Hepatocyte (in vitro differentiated cells): Measurements from ENCODE around the gene HES4. TPM values are rescaled to one million over a fixed set of nuclear protein-coding genes. Genes with fewer than 3 reads are reported as not detected.
"Not testable (repeated sequence)": the region's sequence is repeated elsewhere in the genome, so short reads cannot be mapped to it uniquely, and the experiment has no call there.

Experiments
- DNase-seq: peaks from one replicate; pipeline ENCODE4 v3.0.0-alpha.2; 2016; ENCODE audit warnings: low spot score
- H2AFZ ChIP-seq: fragments of 200-600 bp; sonication (generic); 2 replicates; pipeline ENCODE4 v1.6.0; 2016; ENCODE audit warnings: antibody characterized with exemption, mild to moderate bottlenecking
- H3K27ac ChIP-seq: fragments of 200-600 bp; sonication (generic); 2 replicates; pipeline ENCODE4 v1.5.1; 2016; ENCODE audit warnings: mild to moderate bottlenecking
- H3K27me3 ChIP-seq: fragments of 200-600 bp; sonication (generic); 2 replicates; pipeline ENCODE4 v1.6.1; 2016
- H3K36me3 ChIP-seq: fragments of 200-600 bp; sonication (generic); replicated peaks from 2 replicates; pipeline ENCODE4 v1.5.1; 2016; ENCODE audit warnings: low read depth; ENCODE audit not compliant: insufficient read depth
- H3K4me1 ChIP-seq: fragments of 200-600 bp; sonication (generic); 2 replicates; pipeline ENCODE4 v1.5.1; 2016; ENCODE audit warnings: mild to moderate bottlenecking, moderate library complexity; ENCODE audit not compliant: insufficient read depth
- H3K4me2 ChIP-seq: fragments of 200-600 bp; sonication (generic); 2 replicates; pipeline ENCODE4 v1.6.0; 2016
- H3K4me3 ChIP-seq: fragments of 200-600 bp; sonication (generic); 2 replicates; pipeline ENCODE4 v1.5.1; 2016; ENCODE audit warnings: mild to moderate bottlenecking
- H3K79me2 ChIP-seq: fragments of 200-600 bp; sonication (generic); 2 replicates; pipeline ENCODE4 v1.6.0; 2017; ENCODE audit warnings: mild to moderate bottlenecking
- H3K9me2 ChIP-seq: fragments of 200-600 bp; sonication (generic); replicated peaks from 2 replicates; pipeline ENCODE4 v1.6.0; 2017; ENCODE audit warnings: mild to moderate bottlenecking; ENCODE audit not compliant: insufficient read depth
- H3K9me3 ChIP-seq: fragments of 200-600 bp; sonication (generic); 2 replicates; pipeline ENCODE4 v1.5.1; 2016; ENCODE audit warnings: low read depth, mild to moderate bottlenecking
- H4K20me1 ChIP-seq: fragments of 200-600 bp; sonication (generic); 2 replicates; pipeline ENCODE4 v1.6.0; 2016; ENCODE audit warnings: mild to moderate bottlenecking; ENCODE audit not compliant: insufficient read depth, poor library complexity, severe bottlenecking
- CTCF ChIP-seq: fragments of 200-600 bp; sonication (generic); IDR thresholded peaks from 2 replicates; pipeline ENCODE4 v1.5.1; 2016; ENCODE audit warnings: antibody characterized with exemption, mild to moderate bottlenecking; ENCODE audit not compliant: poor library complexity
- EZH2 ChIP-seq: fragments of 200-600 bp; sonication (generic); IDR thresholded peaks from 2 replicates; pipeline ENCODE4 v1.6.1; 2016; ENCODE audit warnings: antibody characterized with exemption, mild to moderate bottlenecking, borderline replicate concordance
- EZH2phosphoT487 ChIP-seq: fragments of 200-600 bp; sonication (generic); IDR thresholded peaks from one replicate; pipeline ENCODE4 v1.6.1; 2018; ENCODE audit warnings: antibody characterized with exemption, mild to moderate bottlenecking, low read depth, moderate library complexity; ENCODE audit not compliant: unreplicated experiment, severe bottlenecking
- WGBS: methylation state at CpG from one replicate; pipeline ENCODE4 v1.1.6; 2016; ENCODE audit warnings: low lambda C conversion rate; ENCODE audit errors: missing lambda C conversion rate; 5-methylcytosine and 5-hydroxymethylcytosine counted together
- polyA plus RNA-seq: library from polyadenylated mRNA; unstranded; fragments of >200 nt; fragmentation: Nextera tagmentation; extraction: Ambion mirVana; gene quantifications from 2 replicates; pipeline ENCODE4 v1.2.1, GENCODE V29; 2016
- total RNA-seq: library from RNA; depleted of rRNA; stranded (reverse); fragments of >200 nt; gene quantifications from 2 replicates; pipeline ENCODE4 v1.2.3, GENCODE V29; 2014

Gene HES4
- total and polyA plus RNA-seq, 2 experiments from 2014 or later: 28.7 to 74.5 TPM

DNA sequence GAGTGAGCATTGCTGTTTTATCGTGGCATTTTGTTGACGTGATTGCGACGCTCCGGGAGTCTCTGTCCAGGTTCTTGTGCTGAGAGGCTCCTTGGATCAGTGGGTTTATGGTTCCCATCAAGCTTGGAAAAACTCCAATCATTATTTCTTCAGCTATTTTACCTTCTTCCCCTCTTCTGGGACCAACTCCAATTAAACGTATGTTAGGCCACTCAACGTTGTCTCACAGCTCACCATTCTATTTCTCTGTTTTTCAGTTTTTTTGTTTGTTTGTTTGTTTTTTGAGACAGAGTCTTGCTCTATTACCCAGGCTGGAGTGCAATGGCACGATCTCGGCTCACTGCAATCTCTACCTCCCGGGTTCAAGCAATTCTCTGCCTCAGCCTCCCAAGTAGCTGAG is 8.0 kb downstream of the HES4 start:
- no peaks in the 10 kb centered on the region for H3K9me2 ChIP-seq
- H2AFZ ChIP-seq: no peak overlapping the region
- H3K4me2 ChIP-seq: no peak overlapping the region
- DNase-seq: no peak
- no peaks in the 10 kb centered on the region for H3K9me3 ChIP-seq
- WGBS: 97% methylated on average over 10 of the region's 10 CpGs
- H4K20me1 ChIP-seq: no peaks in the 10 kb centered on the region
- TF ChIP-seq EZH2phosphoT487 (no peak), CTCF (no peak), EZH2 (no peak)
- no peaks in the 10 kb centered on the region for H3K36me3 ChIP-seq
- no peaks in the 10 kb centered on the region for H3K4me1 ChIP-seq
- H3K27me3 ChIP-seq: peaks cover 6% of the 10 kb centered on the region
- H3K27ac ChIP-seq: no peak overlapping the region
- no peak overlapping the region for H3K4me3 ChIP-seq
- no peaks in the 10 kb centered on the region for H3K79me2 ChIP-seq

- H2AFZ ChIP-seq, H3K4me2 ChIP-seq, H3K36me3 ChIP-seq, H3K9me3 ChIP-seq, H3K27ac ChIP-seq, H3K27me3 ChIP-seq, H3K9me2 ChIP-seq, H4K20me1 ChIP-seq, H3K79me2 ChIP-seq, H3K4me1 ChIP-seq, DNase-seq, H3K4me3 ChIP-seq: not testable (repeated sequence)
- 90% methylated on average over 6 of the region's 6 CpGs for WGBS
Observed at GRCh38 chr1:991275-991674, 8.6 kb downstream of the HES4 start.

DNA sequence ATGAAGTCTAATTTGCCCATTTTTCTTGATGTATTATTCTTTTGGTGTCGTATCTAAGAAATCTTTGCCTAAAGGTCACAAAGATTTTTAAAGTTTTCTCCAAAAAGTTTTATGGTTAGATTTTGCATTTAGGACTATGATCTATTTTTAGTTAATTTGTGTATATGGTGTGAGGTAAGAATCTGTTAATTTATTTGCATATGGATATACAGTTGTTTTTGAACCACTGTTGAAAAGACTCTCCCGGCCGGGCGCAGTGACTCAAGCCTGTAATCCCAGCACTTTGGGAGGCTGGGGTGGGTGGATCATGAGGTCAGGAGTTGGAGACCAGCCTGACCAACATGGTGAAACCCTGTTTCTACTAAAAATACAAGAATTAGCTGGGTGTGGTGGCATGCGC is 11.8 kb downstream of the HES4 start:
- H4K20me1 ChIP-seq, H3K4me2 ChIP-seq, DNase-seq, H3K4me3 ChIP-seq, H2AFZ ChIP-seq, H3K4me1 ChIP-seq, H3K27ac ChIP-seq, H3K27me3 ChIP-seq, H3K9me3 ChIP-seq, H3K9me2 ChIP-seq, H3K79me2 ChIP-seq, H3K36me3 ChIP-seq: not testable (repeated sequence)
- 83% methylated on average over 5 of the region's 5 CpGs for WGBS

- Histone ChIP-seq H3K36me3 (no peaks in the 10 kb centered on the region), H3K4me2 (no peak overlapping the region), H3K4me3 (no peak overlapping the region), H2AFZ (no peak overlapping the region), H4K20me1 (no peaks in the 10 kb centered on the region), H3K9me2 (no peaks in the 10 kb centered on the region), H3K27me3 (peaks cover 9% of the 10 kb centered on the region), H3K27ac (no peak overlapping the region), H3K79me2 (no peaks in the 10 kb centered on the region), H3K4me1 (no peaks in the 10 kb centered on the region), H3K9me3 (no peaks in the 10 kb centered on the region)
- TF ChIP-seq EZH2 (no peak), CTCF (no peak), EZH2phosphoT487 (no peak)
- DNase-seq: no peak
- 81% methylated on average over 13 of the region's 13 CpGs for WGBS
Observed at GRCh38 chr1:985126-985525, 14.8 kb downstream of the HES4 start.

GRCh38 chr1:984476-984814 is 15.5 kb downstream of the HES4 start:
- peak overlapping the region; percentile 95 for H3K4me2 ChIP-seq
- peaks cover 6% of the 10 kb centered on the region for H3K27me3 ChIP-seq

More at GRCh38 chr1:984476-984814, 15.5 kb downstream of the HES4 start:
- TF ChIP-seq CTCF (no peak), EZH2 (no peak)
- H3K4me1 ChIP-seq: no peaks in the 10 kb centered on the region
- H4K20me1 ChIP-seq: no peaks in the 10 kb centered on the region
- no peak overlapping the region for H3K4me3 ChIP-seq
- H3K27ac ChIP-seq: no peak overlapping the region
- WGBS: 61% methylated on average over 11 of the region's 12 CpGs
- no peaks in the 10 kb centered on the region for H3K36me3 ChIP-seq
- peak overlapping the region; percentile 60 for H2AFZ ChIP-seq
- no peak for DNase-seq
- no peaks in the 10 kb centered on the region for H3K79me2 ChIP-seq
- H3K9me3 ChIP-seq: no peaks in the 10 kb centered on the region
- H3K9me2 ChIP-seq: no peaks in the 10 kb centered on the region
